ENCODE measurements around the gene POU2F2.

Gene POU2F2

GRCh38 chr19:42098781-42099180 is 33.5 kb downstream of the POU2F2 start:
- no peak for ATAC-seq
- no peak for TF ChIP-seq RARB (CRISPR knock-in tag; IDR thresholded peaks at IDR 0.05)
- no peak for TF ChIP-seq ARNTL (CRISPR knock-in tag; IDR thresholded peaks at IDR 0.05; ENCODE audit: borderline replicate concordance, low read depth)
- TF ChIP-seq BACH2 (CRISPR knock-in tag; IDR thresholded peaks at IDR 0.05; ENCODE audit: borderline replicate concordance): no peak
- no peak for TF ChIP-seq GLIS3 (CRISPR knock-in tag; IDR thresholded peaks at IDR 0.05)
- TF ChIP-seq POU6F1 (CRISPR knock-in tag; IDR thresholded peaks at IDR 0.05; ENCODE audit: borderline replicate concordance, low read depth): no peak
- TF ChIP-seq ZFP3 (CRISPR knock-in tag; IDR thresholded peaks at IDR 0.05): no peak
- TF ChIP-seq ZNF70 (CRISPR knock-in tag; IDR thresholded peaks at IDR 0.05): no peak

DNA sequence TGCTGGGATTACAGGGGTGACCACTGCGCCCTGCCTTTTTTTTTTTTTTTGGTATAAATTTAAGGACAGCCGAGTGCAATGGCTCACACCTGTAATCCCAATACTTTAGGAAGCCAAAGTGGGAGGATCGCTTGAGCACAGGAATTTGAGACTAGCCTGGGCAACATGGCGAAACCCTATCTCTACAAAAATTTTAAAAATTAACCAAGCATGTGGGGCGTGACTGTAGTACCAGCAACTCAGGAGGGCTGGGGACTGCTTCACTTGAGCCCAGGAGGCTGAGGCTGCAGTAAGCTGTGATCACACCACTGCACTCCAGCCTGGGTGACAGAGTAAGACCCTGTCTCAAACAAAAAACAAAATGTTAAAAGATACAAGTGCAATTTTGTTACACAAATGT is 34.8 kb downstream of the POU2F2 start:
- no peak for TF ChIP-seq ZFP30 (CRISPR knock-in tag; IDR thresholded peaks at IDR 0.05)

GRCh38 chr19:42096255-42096837 is 35.9 kb downstream of the POU2F2 start:
- no peak for ATAC-seq
- TF ChIP-seq, protein P1, sequence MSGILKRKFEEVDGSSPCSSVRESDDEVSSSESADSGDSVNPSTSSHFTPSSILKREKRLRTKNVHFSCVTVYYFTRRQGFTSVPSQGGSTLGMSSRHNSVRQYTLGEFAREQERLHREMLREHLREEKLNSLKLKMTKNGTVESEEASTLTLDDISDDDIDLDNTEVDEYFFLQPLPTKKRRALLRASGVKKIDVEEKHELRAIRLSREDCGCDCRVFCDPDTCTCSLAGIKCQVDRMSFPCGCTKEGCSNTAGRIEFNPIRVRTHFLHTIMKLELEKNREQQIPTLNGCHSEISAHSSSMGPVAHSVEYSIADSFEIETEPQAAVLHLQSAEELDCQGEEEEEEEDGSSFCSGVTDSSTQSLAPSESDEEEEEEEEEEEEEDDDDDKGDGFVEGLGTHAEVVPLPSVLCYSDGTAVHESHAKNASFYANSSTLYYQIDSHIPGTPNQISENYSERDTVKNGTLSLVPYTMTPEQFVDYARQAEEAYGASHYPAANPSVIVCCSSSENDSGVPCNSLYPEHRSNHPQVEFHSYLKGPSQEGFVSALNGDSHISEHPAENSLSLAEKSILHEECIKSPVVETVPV (CRISPR knock-in tag; IDR thresholded peaks at IDR 0.05): no peak
- TF ChIP-seq PPARA (CRISPR knock-in tag; IDR thresholded peaks at IDR 0.05; ENCODE audit: borderline replicate concordance) (no peak), PATZ1 (CRISPR knock-in tag; IDR thresholded peaks at IDR 0.05; ENCODE audit: borderline replicate concordance) (no peak), BACH2 (CRISPR knock-in tag; IDR thresholded peaks at IDR 0.05; ENCODE audit: borderline replicate concordance) (no peak), GLIS3 (CRISPR knock-in tag; IDR thresholded peaks at IDR 0.05) (no peak), ZNF8 (CRISPR knock-in tag; IDR thresholded peaks at IDR 0.05) (no peak), ZNF565 (CRISPR knock-in tag; conservative IDR thresholded peaks at IDR 0.05; ENCODE audit: low read depth) (no peak), TCF4 (CRISPR knock-in tag; IDR thresholded peaks at IDR 0.05; ENCODE audit: borderline replicate concordance) (no peak), ISL1 (CRISPR knock-in tag; IDR thresholded peaks at IDR 0.05) (no peak), ZFP30 (CRISPR knock-in tag; IDR thresholded peaks at IDR 0.05) (no peak), TOX (CRISPR knock-in tag; IDR thresholded peaks at IDR 0.05; ENCODE audit: borderline replicate concordance) (no peak), POU6F1 (CRISPR knock-in tag; IDR thresholded peaks at IDR 0.05; ENCODE audit: borderline replicate concordance, low read depth) (no peak), CSDC2 (CRISPR knock-in tag; IDR thresholded peaks at IDR 0.05) (no peak), ZC3H10 (CRISPR knock-in tag; IDR thresholded peaks at IDR 0.05) (no peak)

More for the DNA sequence above, 34.8 kb downstream of the POU2F2 start:
- ATAC-seq: no peak

- no peak for ATAC-seq
- TF ChIP-seq BACH2 (CRISPR knock-in tag; IDR thresholded peaks at IDR 0.05; ENCODE audit: borderline replicate concordance): no peak
- TF ChIP-seq GLIS3 (CRISPR knock-in tag; IDR thresholded peaks at IDR 0.05): no peak
- TF ChIP-seq ZNF8 (CRISPR knock-in tag; IDR thresholded peaks at IDR 0.05): no peak
- no peak for TF ChIP-seq SNAI2 (CRISPR knock-in tag; IDR thresholded peaks at IDR 0.05)
- TF ChIP-seq ARNTL (CRISPR knock-in tag; IDR thresholded peaks at IDR 0.05; ENCODE audit: borderline replicate concordance, low read depth): no peak
- TF ChIP-seq RARB (CRISPR knock-in tag; IDR thresholded peaks at IDR 0.05): no peak
- TF ChIP-seq OSR1 (CRISPR knock-in tag; IDR thresholded peaks at IDR 0.05): no peak
- TF ChIP-seq PPARA (CRISPR knock-in tag; IDR thresholded peaks at IDR 0.05; ENCODE audit: borderline replicate concordance): no peak
- TF ChIP-seq, protein P1 (CRISPR knock-in tag; IDR thresholded peaks at IDR 0.05): no peak
- no peak for TF ChIP-seq TCF4 (CRISPR knock-in tag; IDR thresholded peaks at IDR 0.05; ENCODE audit: borderline replicate concordance)
- no peak for TF ChIP-seq TOX (CRISPR knock-in tag; IDR thresholded peaks at IDR 0.05; ENCODE audit: borderline replicate concordance)
- no peak for TF ChIP-seq ISL1 (CRISPR knock-in tag; IDR thresholded peaks at IDR 0.05)
- no peak for TF ChIP-seq ZNF70 (CRISPR knock-in tag; IDR thresholded peaks at IDR 0.05)
- TF ChIP-seq ESRRG (CRISPR knock-in tag; IDR thresholded peaks at IDR 0.05): no peak
- no peak for TF ChIP-seq ZFP30 (CRISPR knock-in tag; IDR thresholded peaks at IDR 0.05)
- TF ChIP-seq, protein P2, sequence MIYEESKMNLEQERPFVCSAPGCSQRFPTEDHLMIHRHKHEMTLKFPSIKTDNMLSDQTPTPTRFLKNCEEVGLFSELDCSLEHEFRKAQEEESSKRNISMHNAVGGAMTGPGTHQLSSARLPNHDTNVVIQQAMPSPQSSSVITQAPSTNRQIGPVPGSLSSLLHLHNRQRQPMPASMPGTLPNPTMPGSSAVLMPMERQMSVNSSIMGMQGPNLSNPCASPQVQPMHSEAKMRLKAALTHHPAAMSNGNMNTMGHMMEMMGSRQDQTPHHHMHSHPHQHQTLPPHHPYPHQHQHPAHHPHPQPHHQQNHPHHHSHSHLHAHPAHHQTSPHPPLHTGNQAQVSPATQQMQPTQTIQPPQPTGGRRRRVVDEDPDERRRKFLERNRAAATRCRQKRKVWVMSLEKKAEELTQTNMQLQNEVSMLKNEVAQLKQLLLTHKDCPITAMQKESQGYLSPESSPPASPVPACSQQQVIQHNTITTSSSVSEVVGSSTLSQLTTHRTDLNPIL (CRISPR knock-in tag; IDR thresholded peaks at IDR 0.05; ENCODE audit: low read depth): no peak
These were observed 36.4 kb downstream of the POU2F2 start for GRCh38 chr19:42095814-42096230.
